K562 (cell line): ENCODE data around the gene TNFSF9. TPM values are rescaled to one million over a fixed set of nuclear protein-coding genes. Genes with fewer than 3 reads are reported as not detected.

Experiments used
- BRCA1 ChIP-seq, 2 experiments: fragments of 450-650 bp in 1 of 2; sonication (generic) in 1 of 2; formaldehyde crosslinking in 1 of 2; IDR thresholded peaks; 2 replicates each; pipeline versions ENCODE4 v1.5.0 to v1.6.1; 2017 to 2020; ENCODE audit warnings: mild to moderate bottlenecking in 1 of 2, missing genetic modification reagents in 1 of 2
- CBX2 ChIP-seq: fragments of 200-600 bp; sonication (generic); IDR thresholded peaks from one replicate; pipeline ENCODE4 v1.6.1; 2012; ENCODE audit warnings: mild to moderate bottlenecking, low read length, inconsistent platforms; ENCODE audit not compliant: insufficient read depth, poor library complexity, severe bottlenecking
- CHD1 ChIP-seq: fragments of 200-600 bp; sonication (generic); IDR thresholded peaks from one replicate; pipeline ENCODE4 v1.6.1; 2012; ENCODE audit warnings: mild to moderate bottlenecking, moderate library complexity, low read length, inconsistent platforms
- ELF4 ChIP-seq: fragments of 450-650 bp; formaldehyde crosslinking; IDR thresholded peaks from 2 replicates; pipeline ENCODE4 v1.4.0; 2022; ENCODE audit warnings: missing genetic modification characterization
- GATAD2B ChIP-seq: fragments of 450-650 bp; IDR thresholded peaks from 2 replicates; pipeline ENCODE4 v1.6.1; 2017; ENCODE audit warnings: mild to moderate bottlenecking, borderline replicate concordance
- HLTF ChIP-seq: fragments of 450-650 bp; IDR thresholded peaks from 2 replicates; pipeline ENCODE4 v1.6.1; 2016
- IRF1 ChIP-seq: sonication (generic); formaldehyde crosslinking; IDR thresholded peaks from 2 replicates; pipeline ENCODE4 v1.8.0; 2022; ENCODE audit warnings: missing genetic modification reagents, mild to moderate bottlenecking, borderline replicate concordance
- JUNB ChIP-seq: fragments of 450-650 bp; formaldehyde crosslinking; conservative IDR thresholded peaks from 2 replicates; pipeline ENCODE4 v1.4.0; 2020; ENCODE audit warnings: mild to moderate bottlenecking
- KLF1 ChIP-seq: fragments of 450-650 bp; IDR thresholded peaks from 2 replicates; pipeline ENCODE4 v1.6.1; 2016; ENCODE audit warnings: missing genetic modification characterization, missing compliant biosample characterization
- PML ChIP-seq: IDR thresholded peaks from 2 replicates; pipeline ENCODE4 v1.6.1; 2012; ENCODE audit warnings: low read length, inconsistent platforms
- PRPF4 ChIP-seq: fragments of 200-400 bp; formaldehyde crosslinking; IDR thresholded peaks from one replicate; pipeline ENCODE4 v1.6.1; 2017; ENCODE audit warnings: low read length, low read depth, mild to moderate bottlenecking; ENCODE audit not compliant: insufficient read depth, poor library complexity, severe bottlenecking
- SAP30 ChIP-seq: fragments of 200-600 bp; sonication (generic); IDR thresholded peaks from 2 replicates; pipeline ENCODE4 v1.6.1; 2012; ENCODE audit warnings: borderline replicate concordance, low read depth, mild to moderate bottlenecking, moderate library complexity, low read length, control low read depth, inconsistent platforms; ENCODE audit not compliant: insufficient read depth, poor library complexity, severe bottlenecking
- SP1 ChIP-seq: sonication (generic); formaldehyde crosslinking; IDR thresholded peaks from 2 replicates; pipeline ENCODE4 v1.8.1; 2022; ENCODE audit warnings: mild to moderate bottlenecking, missing genetic modification reagents
- SRSF3 ChIP-seq: fragments of 200-400 bp; formaldehyde crosslinking; IDR thresholded peaks from 2 replicates; pipeline ENCODE4 v1.6.1; 2016; ENCODE audit warnings: mild to moderate bottlenecking, low read length, moderate library complexity; ENCODE audit not compliant: insufficient read depth
- TEAD1 ChIP-seq, 2 experiments: fragments of 450-650 bp in 1 of 2; sonication (generic) in 1 of 2; formaldehyde crosslinking; IDR thresholded peaks; 2 replicates each; pipeline versions ENCODE4 v1.4.0 to v1.8.0; 2020 to 2022; ENCODE audit warnings: mild to moderate bottlenecking in 2 of 2, missing genetic modification reagents in 1 of 2
- U2AF2 ChIP-seq: fragments of 200-400 bp; formaldehyde crosslinking; optimal IDR thresholded peaks from 2 replicates; pipeline ENCODE3; 2017; ENCODE audit warnings: low read depth, mild to moderate bottlenecking, low read length
- ZFP91 ChIP-seq: sonication (generic); formaldehyde crosslinking; IDR thresholded peaks from 2 replicates; pipeline ENCODE4 v1.8.0; 2022; ENCODE audit warnings: mild to moderate bottlenecking, missing genetic modification reagents
- ZNF12 ChIP-seq: sonication (generic); formaldehyde crosslinking; IDR thresholded peaks from 2 replicates; pipeline ENCODE4 v1.4.0; 2020; ENCODE audit warnings: mild to moderate bottlenecking, missing genetic modification reagents
- ZNF507 ChIP-seq: conservative IDR thresholded peaks from 2 replicates; pipeline ENCODE4 v1.6.1; 2017; ENCODE audit warnings: missing genetic modification characterization, missing compliant biosample characterization
- ZNF699 ChIP-seq: fragments of 250-450 bp; sonication (Bioruptor Pico); IDR thresholded peaks from 2 replicates; pipeline ENCODE4 v1.8.0; 2021; ENCODE audit warnings: mild to moderate bottlenecking, moderate library complexity; ENCODE audit not compliant: insufficient replicate concordance
- ZNF785 ChIP-seq: fragments of 250-450 bp; sonication (Bioruptor Pico); IDR thresholded peaks from 2 replicates; pipeline ENCODE4 v1.4.0; 2020; ENCODE audit warnings: mild to moderate bottlenecking
- polyA plus RNA-seq, 8 experiments: library from polyadenylated mRNA; depleted of rRNA in 4 of 8; stranded (reverse) in 5 of 8; unstranded in 3 of 8; fragments of >200 nt; fragmentation: Nextera tagmentation in 2 of 8; fragmentation: Illumina TruSeq in 1 of 8; extraction: Ambion mirVana in 2 of 8; extraction: Trizol in 1 of 8; gene quantifications; 2 replicates each; pipeline versions ENCODE4 v1.2.1 to v1.2.3, GENCODE V29; 2011 to 2014; ENCODE audit warnings: inconsistent platforms in 1 of 8, missing spikeins in 1 of 8
- total RNA-seq, 7 experiments: library from RNA; depleted of rRNA in 6 of 7; stranded (reverse); fragments of >200 nt in 6 of 7; fragmentation: Illumina TruSeq in 2 of 7; extraction: Trizol in 2 of 7; gene quantifications; 2 replicates each; pipeline versions ENCODE4 v1.2.1 to v1.2.3, GENCODE V29; 2011 to 2021; ENCODE audit warnings: low replicate concordance in 1 of 7
- TF ChIP-seq, protein P1 (sequence below): fragments of 250-450 bp; sonication (Bioruptor Pico); IDR thresholded peaks from 2 replicates; pipeline ENCODE4 v1.8.0; 2022; ENCODE audit warnings: moderate library complexity, mild to moderate bottlenecking, inconsistent platforms
- TF ChIP-seq, protein P2 (sequence below): fragments of 250-450 bp; sonication (Bioruptor Pico); IDR thresholded peaks from 2 replicates; pipeline ENCODE4 v1.9.0; 2021; ENCODE audit warnings: mild to moderate bottlenecking
- TF ChIP-seq, protein P3 (sequence below): fragments of 450-650 bp; IDR thresholded peaks from one replicate; pipeline ENCODE4 v1.6.1; 2018; ENCODE audit warnings: mild to moderate bottlenecking, moderate library complexity; ENCODE audit not compliant: partially characterized antibody

TNFSF9 gene
- total and polyA plus RNA-seq, 9 of the 15 experiments (the other 6 are each of a cell fraction or from before 2014, with no cell fraction given), result 1.4 to 17.9 (median 6.5) TPM

DNA sequence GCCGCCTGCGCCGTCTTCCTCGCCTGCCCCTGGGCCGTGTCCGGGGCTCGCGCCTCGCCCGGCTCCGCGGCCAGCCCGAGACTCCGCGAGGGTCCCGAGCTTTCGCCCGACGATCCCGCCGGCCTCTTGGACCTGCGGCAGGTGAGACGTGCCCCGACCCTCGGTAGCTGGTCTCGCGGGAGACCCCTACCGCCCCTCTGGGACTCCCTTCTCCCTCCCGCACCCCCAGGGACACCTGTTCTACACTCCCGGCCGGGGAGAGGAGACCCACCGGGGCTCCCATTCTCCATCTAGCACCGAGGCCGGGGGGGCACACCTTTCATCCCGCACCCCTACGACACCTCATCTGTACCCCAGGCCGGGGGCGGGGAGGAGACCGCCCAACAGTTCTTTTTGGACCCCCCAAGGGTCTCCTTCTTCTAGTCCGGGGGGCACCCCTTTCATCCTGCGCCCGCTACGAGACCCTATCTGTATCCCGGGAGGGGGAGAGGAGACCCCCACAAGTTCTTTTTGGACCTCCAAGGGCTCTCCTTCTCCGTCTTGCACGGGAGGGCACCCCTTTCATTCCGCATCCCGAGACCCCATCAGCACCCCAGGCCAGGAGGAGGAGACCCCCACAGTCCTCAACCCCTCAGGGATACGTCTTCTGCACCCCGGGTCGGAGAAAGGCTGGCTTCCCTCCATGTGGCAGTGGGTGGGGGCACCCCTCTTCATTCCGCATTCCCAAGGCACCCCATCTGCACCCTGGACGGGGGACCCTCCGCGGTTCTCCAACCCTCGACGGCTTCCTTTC, 533 bp downstream of the TNFSF9 start (continued):
- TF ChIP-seq PRPF4, result peak; percentile 12
- TF ChIP-seq U2AF2, result no peak
- TF ChIP-seq KLF1, result no peak
- TF ChIP-seq ELF4 (CRISPR knock-in tag), result no peak
- TF ChIP-seq HLTF, result no peak
- no peak for TF ChIP-seq JUNB (CRISPR knock-in tag)
- TF ChIP-seq ZNF507 (tag), result no peak
- no peak for TF ChIP-seq SP1 (CRISPR knock-in tag)
- TF ChIP-seq GATAD2B, result 0 out of 2 replicates have a peak, but pooled peaks have one; percentile 7
- no peak for TF ChIP-seq IRF1 (CRISPR knock-in tag)
- no peak for TF ChIP-seq BRCA1 (IDR thresholded peaks at IDR 0.05)
- TF ChIP-seq BRCA1 (CRISPR knock-in tag; IDR thresholded peaks at IDR 0.05), result no peak
- TF ChIP-seq TEAD1 (CRISPR knock-in tag; IDR thresholded peaks at IDR 0.05), result no peak
- TF ChIP-seq PML, result no peak
- TF ChIP-seq, protein P1, sequence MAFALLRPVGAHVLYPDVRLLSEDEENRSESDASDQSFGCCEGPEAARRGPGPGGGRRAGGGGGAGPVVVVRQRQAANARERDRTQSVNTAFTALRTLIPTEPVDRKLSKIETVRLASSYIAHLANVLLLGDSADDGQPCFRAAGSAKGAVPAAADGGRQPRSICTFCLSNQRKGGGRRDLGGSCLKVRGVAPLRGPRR (CRISPR knock-in tag), result no peak
- TF ChIP-seq SRSF3, result no peak
- TF ChIP-seq, protein P2, sequence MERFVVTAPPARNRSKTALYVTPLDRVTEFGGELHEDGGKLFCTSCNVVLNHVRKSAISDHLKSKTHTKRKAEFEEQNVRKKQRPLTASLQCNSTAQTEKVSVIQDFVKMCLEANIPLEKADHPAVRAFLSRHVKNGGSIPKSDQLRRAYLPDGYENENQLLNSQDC (CRISPR knock-in tag), result no peak
- no peak for TF ChIP-seq ZFP91 (CRISPR knock-in tag)
- no peak for TF ChIP-seq ZNF12
- no peak for TF ChIP-seq ZNF699 (CRISPR knock-in tag)
- TF ChIP-seq, protein P3, sequence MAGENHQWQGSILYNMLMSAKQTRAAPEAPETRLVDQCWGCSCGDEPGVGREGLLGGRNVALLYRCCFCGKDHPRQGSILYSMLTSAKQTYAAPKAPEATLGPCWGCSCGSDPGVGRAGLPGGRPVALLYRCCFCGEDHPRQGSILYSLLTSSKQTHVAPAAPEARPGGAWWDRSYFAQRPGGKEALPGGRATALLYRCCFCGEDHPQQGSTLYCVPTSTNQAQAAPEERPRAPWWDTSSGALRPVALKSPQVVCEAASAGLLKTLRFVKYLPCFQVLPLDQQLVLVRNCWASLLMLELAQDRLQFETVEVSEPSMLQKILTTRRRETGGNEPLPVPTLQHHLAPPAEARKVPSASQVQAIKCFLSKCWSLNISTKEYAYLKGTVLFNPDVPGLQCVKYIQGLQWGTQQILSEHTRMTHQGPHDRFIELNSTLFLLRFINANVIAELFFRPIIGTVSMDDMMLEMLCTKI, result no peak
- no peak for TF ChIP-seq SAP30
- TF ChIP-seq CBX2, result no peak
- no peak for TF ChIP-seq ZNF785
- TF ChIP-seq CHD1, result peak; percentile 75
